IPS-18a (cell line): Measurements from ENCODE around the gene UBR4.

ENCODE experiments used
- H3K27ac ChIP-seq: one replicate; pipeline ENCODE4 v1.5.1; 2013; ENCODE audit warnings: low read length
- H3K27me3 ChIP-seq: one replicate; pipeline ENCODE4 v1.6.1; 2013; ENCODE audit warnings: mild to moderate bottlenecking, low read length; ENCODE audit not compliant: control insufficient read depth, insufficient read depth
- H3K36me3 ChIP-seq: one replicate; pipeline ENCODE4 v1.6.1; 2013; ENCODE audit warnings: low read depth, low read length; ENCODE audit not compliant: control insufficient read depth
- H3K4me1 ChIP-seq: one replicate; pipeline ENCODE4 v1.6.1; 2013; ENCODE audit warnings: low read depth, low read length; ENCODE audit not compliant: control insufficient read depth
- H3K4me3 ChIP-seq: one replicate; pipeline ENCODE4 v1.5.1; 2013; ENCODE audit warnings: low read length
- H3K9ac ChIP-seq: one replicate; pipeline ENCODE4 v1.6.1; 2013; ENCODE audit warnings: mild to moderate bottlenecking, low read length, moderate library complexity
- H3K9me3 ChIP-seq: one replicate; pipeline ENCODE4 v1.6.1; 2013; ENCODE audit warnings: low read depth, low read length; ENCODE audit not compliant: control insufficient read depth

The UBR4 gene

GRCh38 chr1:19213580-19213979 is 3.5 kb upstream of the UBR4 start:
- Histone ChIP-seq H3K27ac (no peak overlapping the region), H3K27me3 (no peaks in the 10 kb centered on the region), H3K9me3 (no peaks in the 10 kb centered on the region), H3K36me3 (peaks cover 33% of the 10 kb centered on the region), H3K9ac (no peak overlapping the region), H3K4me3 (no peak overlapping the region), H3K4me1 (peaks cover 11% of the 10 kb centered on the region)

- no peaks in the 10 kb centered on the region for H3K27me3 ChIP-seq
- H3K4me1 ChIP-seq = peaks cover 12% of the 10 kb centered on the region
- no peak overlapping the region for H3K4me3 ChIP-seq
- H3K27ac ChIP-seq = no peak overlapping the region
- H3K9ac ChIP-seq = no peak overlapping the region
- peaks cover 22% of the 10 kb centered on the region for H3K36me3 ChIP-seq
- no peaks in the 10 kb centered on the region for H3K9me3 ChIP-seq
Measured at GRCh38 chr1:19212167-19212566, 2.1 kb upstream of the UBR4 start.

- peak overlapping the region; percentile 81 for H3K4me3 ChIP-seq
- H3K27me3 ChIP-seq = no peaks in the 10 kb centered on the region
- H3K9me3 ChIP-seq = no peaks in the 10 kb centered on the region
- peak overlapping the region; percentile 59 for H3K27ac ChIP-seq
- peak overlapping the region; percentile 82 for H3K9ac ChIP-seq
- peaks cover 12% of the 10 kb centered on the region for H3K4me1 ChIP-seq
- peaks cover 19% of the 10 kb centered on the region for H3K36me3 ChIP-seq
Measured at GRCh38 chr1:19210772-19211549, 895 bp upstream of the UBR4 start.

- Histone ChIP-seq H3K9me3 (no peaks in the 10 kb centered on the region), H3K9ac (peak overlapping the region; percentile 82), H3K27ac (peak overlapping the region; percentile 50), H3K27me3 (no peaks in the 10 kb centered on the region), H3K36me3 (peaks cover 18% of the 10 kb centered on the region), H3K4me3 (peak overlapping the region; percentile 81), H3K4me1 (peaks cover 12% of the 10 kb centered on the region)
Measured at GRCh38 chr1:19209439-19209989, 552 bp downstream of the UBR4 start.

GRCh38 chr1:19208710-19209438 is 1.2 kb downstream of the UBR4 start:
- peak overlapping the region; percentile 81 for H3K4me3 ChIP-seq
- peak overlapping the region; percentile 82 for H3K9ac ChIP-seq
- H3K27ac ChIP-seq = peak overlapping the region; percentile 50
- H3K9me3 ChIP-seq = no peaks in the 10 kb centered on the region
- H3K27me3 ChIP-seq = no peaks in the 10 kb centered on the region
- peaks cover 13% of the 10 kb centered on the region for H3K36me3 ChIP-seq
- peaks cover 12% of the 10 kb centered on the region for H3K4me1 ChIP-seq

- no peak overlapping the region for H3K4me3 ChIP-seq
- no peaks in the 10 kb centered on the region for H3K27me3 ChIP-seq
- H3K27ac ChIP-seq = no peak overlapping the region
- no peaks in the 10 kb centered on the region for H3K9me3 ChIP-seq
- H3K4me1 ChIP-seq = peaks cover 12% of the 10 kb centered on the region
- no peaks in the 10 kb centered on the region for H3K36me3 ChIP-seq
- no peak overlapping the region for H3K9ac ChIP-seq
Measured at GRCh38 chr1:19206947-19207346, 3.1 kb downstream of the UBR4 start.

GRCh38 chr1:19205845-19206244 is 4.2 kb downstream of the UBR4 start:
- Histone ChIP-seq H3K36me3 (peaks cover 9% of the 10 kb centered on the region), H3K4me1 (peaks cover 5% of the 10 kb centered on the region), H3K27ac (no peak overlapping the region), H3K9me3 (no peaks in the 10 kb centered on the region), H3K27me3 (no peaks in the 10 kb centered on the region), H3K4me3 (no peak overlapping the region), H3K9ac (no peak overlapping the region)

- H3K36me3 ChIP-seq = peaks cover 12% of the 10 kb centered on the region
- H3K4me1 ChIP-seq = peaks cover 5% of the 10 kb centered on the region
- H3K9ac ChIP-seq = no peak overlapping the region
- H3K27ac ChIP-seq = no peak overlapping the region
- no peaks in the 10 kb centered on the region for H3K27me3 ChIP-seq
- H3K4me3 ChIP-seq = no peak overlapping the region
- no peaks in the 10 kb centered on the region for H3K9me3 ChIP-seq
Measured at GRCh38 chr1:19205403-19205802, 4.7 kb downstream of the UBR4 start.

GRCh38 chr1:19204446-19205266 is 5.4 kb downstream of the UBR4 start:
- no peak overlapping the region for H3K9ac ChIP-seq
- peaks cover 5% of the 10 kb centered on the region for H3K4me1 ChIP-seq
- no peaks in the 10 kb centered on the region for H3K27me3 ChIP-seq
- no peak overlapping the region for H3K4me3 ChIP-seq
- H3K27ac ChIP-seq = no peak overlapping the region
- no peaks in the 10 kb centered on the region for H3K9me3 ChIP-seq
- H3K36me3 ChIP-seq = peaks cover 18% of the 10 kb centered on the region

- no peak overlapping the region for H3K9ac ChIP-seq
- peaks cover 31% of the 10 kb centered on the region for H3K36me3 ChIP-seq
- H3K9me3 ChIP-seq = no peaks in the 10 kb centered on the region
- no peaks in the 10 kb centered on the region for H3K27me3 ChIP-seq
- no peak overlapping the region for H3K4me3 ChIP-seq
- H3K4me1 ChIP-seq = peaks cover under 1% of the 10 kb centered on the region
- no peak overlapping the region for H3K27ac ChIP-seq
Measured at GRCh38 chr1:19203440-19203839, 6.6 kb downstream of the UBR4 start.

GRCh38 chr1:19202396-19202795 is 7.7 kb downstream of the UBR4 start:
- H3K36me3 ChIP-seq = peaks cover 41% of the 10 kb centered on the region
- no peaks in the 10 kb centered on the region for H3K4me1 ChIP-seq
- no peaks in the 10 kb centered on the region for H3K9me3 ChIP-seq
- H3K9ac ChIP-seq = no peak overlapping the region
- H3K4me3 ChIP-seq = no peak overlapping the region
- no peak overlapping the region for H3K27ac ChIP-seq
- H3K27me3 ChIP-seq = no peaks in the 10 kb centered on the region
